Mesodermal cell (in vitro differentiated cells): ENCODE measurements around the gene RIOX2. TPM values are rescaled to one million over a fixed set of nuclear protein-coding genes. Genes with fewer than 3 reads are reported as not detected.
"Not testable (repeated sequence)": the region's sequence is repeated elsewhere in the genome, so short reads cannot be mapped to it uniquely, and the experiment has no call there.

ENCODE experiments used
- H3K27ac ChIP-seq: 2 replicates; pipeline ENCODE4 v1.7.0; 2013; ENCODE audit warnings: mild to moderate bottlenecking, low read depth, low read length, moderate library complexity; ENCODE audit not compliant: severe bottlenecking
- H3K36me3 ChIP-seq: 2 replicates; pipeline ENCODE4 v1.7.1; 2013; ENCODE audit warnings: mild to moderate bottlenecking, low read length, moderate library complexity; ENCODE audit not compliant: control insufficient read depth, insufficient read depth
- H3K4me1 ChIP-seq: one replicate; pipeline ENCODE4 v1.7.1; 2013; ENCODE audit warnings: mild to moderate bottlenecking, low read length; ENCODE audit not compliant: insufficient read depth, control insufficient read depth, poor library complexity, severe bottlenecking
- H3K4me3 ChIP-seq: 2 replicates; pipeline ENCODE4 v1.7.0; 2013; ENCODE audit warnings: low read length, control low read depth, mild to moderate bottlenecking; ENCODE audit not compliant: insufficient read depth, poor library complexity, severe bottlenecking; ENCODE audit errors: extremely low read depth
- H3K9me3 ChIP-seq: 2 replicates; pipeline ENCODE4 v1.7.1; 2013; ENCODE audit warnings: mild to moderate bottlenecking, low read length, moderate library complexity; ENCODE audit not compliant: control insufficient read depth
- WGBS, 2 experiments: methylation state at CpG; one replicate each; pipeline ENCODE4 v1.1.5; 2013; ENCODE audit warnings: missing lambda C conversion rate in 2 of 2; ENCODE audit not compliant: insufficient coverage in 2 of 2; 5-methylcytosine and 5-hydroxymethylcytosine counted together
- polyA plus RNA-seq, 2 experiments: library from polyadenylated mRNA; stranded (reverse); fragments of 50-300 nt; gene quantifications; one replicate each; pipeline ENCODE4 v1.2.3, GENCODE V29; 2013

Gene RIOX2
- polyA plus RNA-seq (2013, experiment 1 of 2): 9.2 TPM
- 9.4 TPM for polyA plus RNA-seq (2013, experiment 2 of 2)

- 1 to 4% methylated on average over 46 to 66 of the region's 82 CpGs for WGBS, 2 experiments
These were observed at the start of gene RIOX2 for GRCh38 chr3:97971679-97972567. Gene RIOX2 (minus strand): TSS chr3:97972431. CDS start chr3:97967593, 4,838 bp downstream.

GRCh38 chr3:98020412-98020811, 48.2 kb upstream of the RIOX2 start:
- Histone ChIP-seq H3K4me3 (no peak overlapping the region), H3K36me3 (no peaks in the 10 kb centered on the region), H3K9me3 (no peaks in the 10 kb centered on the region), H3K4me1 (no peaks in the 10 kb centered on the region), H3K27ac (no peak overlapping the region)
- WGBS, 2 experiments: 96 to 100% methylated on average over 1 to 3 of the region's 4 CpGs

More at GRCh38 chr3:97971679-97972567, at the start of gene RIOX2:
- Histone ChIP-seq H3K36me3 (peaks cover 5% of the 10 kb centered on the region), H3K4me3 (peak within 1 kb of the TSS; percentile 47), H3K27ac (no peak within 1 kb of the TSS), H3K9me3 (no peaks in the 10 kb centered on the region), H3K4me1 (peaks cover 8% of the 10 kb centered on the region)

GRCh38 chr3:98018301-98018700, 46.1 kb upstream of the RIOX2 start:
- Histone ChIP-seq H3K27ac (no peak overlapping the region), H3K36me3 (no peaks in the 10 kb centered on the region)

GRCh38 chr3:98014268-98014585, 42.0 kb upstream of the RIOX2 start:
- H3K4me1 ChIP-seq: no peaks in the 10 kb centered on the region
- no peak overlapping the region for H3K27ac ChIP-seq
- H3K9me3 ChIP-seq: no peaks in the 10 kb centered on the region
- H3K36me3 ChIP-seq: no peaks in the 10 kb centered on the region
- 93 to 100% methylated on average over 2 of the region's 2 CpGs for WGBS, 2 experiments
- no peak overlapping the region for H3K4me3 ChIP-seq

More at GRCh38 chr3:98018301-98018700, 46.1 kb upstream of the RIOX2 start:
- no peaks in the 10 kb centered on the region for H3K4me1 ChIP-seq
- H3K9me3 ChIP-seq: no peaks in the 10 kb centered on the region
- no peak overlapping the region for H3K4me3 ChIP-seq
- no CpG with 5 or more reads among the region's 4 CpGs for WGBS, 2 experiments

GRCh38 chr3:98013411-98014267, 41.4 kb upstream of the RIOX2 start:
- no peaks in the 10 kb centered on the region for H3K9me3 ChIP-seq
- H3K4me1 ChIP-seq: no peaks in the 10 kb centered on the region
- H3K4me3 ChIP-seq: no peak overlapping the region
- H3K27ac ChIP-seq: no peak overlapping the region
- 72 to 88% methylated on average over 2 to 3 of the region's 4 CpGs for WGBS, 2 experiments
- H3K36me3 ChIP-seq: no peaks in the 10 kb centered on the region

GRCh38 chr3:98012979-98013378, 40.7 kb upstream of the RIOX2 start:
- 100% methylated on average over 1 of the region's 2 CpGs for WGBS, 2 experiments
- Histone ChIP-seq H3K36me3 (no peaks in the 10 kb centered on the region), H3K9me3 (no peaks in the 10 kb centered on the region), H3K4me3 (no peak overlapping the region), H3K27ac (no peak overlapping the region), H3K4me1 (no peaks in the 10 kb centered on the region)

- H3K36me3 ChIP-seq, H3K4me1 ChIP-seq, H3K4me3 ChIP-seq, H3K9me3 ChIP-seq, H3K27ac ChIP-seq: not testable (repeated sequence)
- WGBS, 2 experiments: 86 to 90% methylated on average over 1 to 4 of the region's 4 CpGs
These were observed 38.7 kb upstream of the RIOX2 start for GRCh38 chr3:98010883-98011449.

GRCh38 chr3:98010194-98010882, 38.1 kb upstream of the RIOX2 start:
- 89 to 95% methylated on average over 5 to 6 of the region's 7 CpGs for WGBS, 2 experiments
- H3K27ac ChIP-seq: no peak overlapping the region
- no peak overlapping the region for H3K4me3 ChIP-seq
- no peaks in the 10 kb centered on the region for H3K9me3 ChIP-seq
- no peaks in the 10 kb centered on the region for H3K4me1 ChIP-seq
- no peaks in the 10 kb centered on the region for H3K36me3 ChIP-seq

- Histone ChIP-seq H3K4me1 (no peaks in the 10 kb centered on the region), H3K27ac (no peak overlapping the region), H3K36me3 (no peaks in the 10 kb centered on the region), H3K4me3 (no peak overlapping the region), H3K9me3 (no peaks in the 10 kb centered on the region)
- WGBS, 2 experiments: 100% methylated on average over 2 of the region's 2 CpGs
These were observed 36.6 kb upstream of the RIOX2 start for GRCh38 chr3:98008855-98009254.

- WGBS, 2 experiments: 100% methylated on average over 2 of the region's 2 CpGs; no CpG with 5 or more reads in 1 of the 2 experiments
- Histone ChIP-seq H3K27ac (no peak overlapping the region), H3K4me3 (no peak overlapping the region), H3K36me3 (no peaks in the 10 kb centered on the region), H3K9me3 (no peaks in the 10 kb centered on the region), H3K4me1 (no peaks in the 10 kb centered on the region)
These were observed 33.2 kb upstream of the RIOX2 start for GRCh38 chr3:98005438-98005837.
